Memory B cell (primary cell): ENCODE results near the gene DZIP1L.

ENCODE experiments used
- ATAC-seq: fragments of 150-1000 bp; cut with Tn5 transposase; 2 replicates; pipeline ENCODE4 v1.10.0; 2021; ENCODE audit warnings: low read depth, mild to moderate bottlenecking, moderate library complexity
- DNase-seq, 2 donors: peaks; one replicate each; pipeline ENCODE4 v3.0.0; 2022; ENCODE audit warnings: low spot score in 2 of 2
- H3K27ac Mint-ChIP-seq: one replicate; pipeline ENCODE4 v1.8.0; 2022; ENCODE audit warnings: mild to moderate bottlenecking, moderate library complexity, mixed read lengths
- H3K27me3 Mint-ChIP-seq: one replicate; pipeline ENCODE4 v1.8.0; 2022; ENCODE audit warnings: mixed read lengths
- H3K36me3 Mint-ChIP-seq: one replicate; pipeline ENCODE4 v1.8.0; 2022; ENCODE audit warnings: mild to moderate bottlenecking, mixed read lengths
- H3K4me1 Mint-ChIP-seq: one replicate; pipeline ENCODE4 v1.8.0; 2022; ENCODE audit warnings: mixed read lengths
- H3K4me3 Mint-ChIP-seq: one replicate; pipeline ENCODE4 v1.8.0; 2022; ENCODE audit warnings: mild to moderate bottlenecking, moderate library complexity, mixed read lengths
- H3K9me3 Mint-ChIP-seq: one replicate; pipeline ENCODE4 v1.8.0; 2022; ENCODE audit warnings: mixed read lengths

DZIP1L gene

GRCh38 chr3:138019281-138020069 lies 95.9 kb downstream of the DZIP1L start:
- Mint-ChIP-seq H3K27me3 (no peaks in the 10 kb centered on the region), H3K27ac (no peak overlapping the region), H3K4me3 (no peak overlapping the region), H3K36me3 (peaks cover 2% of the 10 kb centered on the region), H3K4me1 (no peaks in the 10 kb centered on the region), H3K9me3 (no peaks in the 10 kb centered on the region)
- ATAC-seq (no peak), DNase-seq (no peak)

GRCh38 chr3:138016065-138016464 lies 99.3 kb downstream of the DZIP1L start:
- no peak for ATAC-seq
- Mint-ChIP-seq H3K4me1 (no peaks in the 10 kb centered on the region), H3K27ac (no peak overlapping the region), H3K4me3 (no peak overlapping the region), H3K27me3 (no peaks in the 10 kb centered on the region), H3K9me3 (no peaks in the 10 kb centered on the region), H3K36me3 (peaks cover 2% of the 10 kb centered on the region)
- DNase-seq: no peak

- Mint-ChIP-seq H3K36me3 (no peaks in the 10 kb centered on the region), H3K4me1 (no peaks in the 10 kb centered on the region), H3K27ac (no peak overlapping the region), H3K27me3 (no peaks in the 10 kb centered on the region), H3K4me3 (no peak overlapping the region), H3K9me3 (no peaks in the 10 kb centered on the region)
- DNase-seq (no peak), ATAC-seq (no peak)
Measured at GRCh38 chr3:138012526-138012925, 102.9 kb downstream of the DZIP1L start.
